GM23338 (cell line): ENCODE data around the gene SMOC2. TPM values are rescaled to one million over a fixed set of nuclear protein-coding genes. Genes with fewer than 3 reads are reported as not detected.

Experiments
- ATAC-seq: fragments of 200-7000 bp; cut with Tn5 transposase; 3 replicates; pipeline ENCODE4 v1.9.1; 2020
- DNase-seq: peaks from one replicate; pipeline ENCODE4 v3.0.0-alpha.2; 2015; ENCODE audit warnings: low spot score
- H2AFZ ChIP-seq: fragments of 200-600 bp; sonication (generic); 2 replicates; pipeline ENCODE4 v1.8.0; 2016; ENCODE audit warnings: antibody characterized with exemption, mild to moderate bottlenecking, moderate library complexity
- H3F3A ChIP-seq: fragments of 200-600 bp; sonication (generic); replicated peaks from 2 replicates; pipeline ENCODE4 v1.8.0; 2017; ENCODE audit warnings: antibody characterized with exemption, mixed run types, low read depth
- H3K27ac ChIP-seq: fragments of 200-600 bp; sonication (generic); 2 replicates; pipeline ENCODE4 v1.6.1; 2016; ENCODE audit warnings: low read depth
- H3K27me3 ChIP-seq: fragments of 200-600 bp; sonication (generic); 2 replicates; pipeline ENCODE4 v1.8.0; 2016; ENCODE audit warnings: mild to moderate bottlenecking, mixed run types, moderate library complexity; ENCODE audit not compliant: insufficient read depth
- H3K36me3 ChIP-seq: fragments of 200-600 bp; sonication (generic); 2 replicates; pipeline ENCODE4 v1.8.0; 2016; ENCODE audit warnings: mild to moderate bottlenecking; ENCODE audit not compliant: insufficient read depth
- H3K4me1 ChIP-seq: fragments of 200-600 bp; sonication (generic); 2 replicates; pipeline ENCODE4 v1.8.0; 2016; ENCODE audit warnings: mild to moderate bottlenecking, moderate library complexity; ENCODE audit not compliant: insufficient read depth
- H3K4me2 ChIP-seq: fragments of 200-600 bp; sonication (generic); 2 replicates; pipeline ENCODE4 v1.7.1; 2017; ENCODE audit warnings: mixed run types
- H3K4me3 ChIP-seq: fragments of 200-600 bp; sonication (generic); 2 replicates; pipeline ENCODE4 v1.6.1; 2016; ENCODE audit warnings: mixed run types
- H3K79me2 ChIP-seq: fragments of 200-600 bp; sonication (generic); replicated peaks from 2 replicates; pipeline ENCODE4 v1.8.0; 2017; ENCODE audit warnings: mild to moderate bottlenecking; ENCODE audit not compliant: insufficient read depth
- H3K9me2 ChIP-seq: fragments of 200-600 bp; sonication (generic); 2 replicates; pipeline ENCODE4 v1.8.0; 2017; ENCODE audit not compliant: insufficient read depth
- H4K20me1 ChIP-seq: fragments of 200-600 bp; sonication (generic); replicated peaks from 2 replicates; pipeline ENCODE4 v1.8.0; 2017; ENCODE audit warnings: mild to moderate bottlenecking; ENCODE audit not compliant: insufficient read depth
- H3K27ac Mint-ChIP-seq: 2 replicates; pipeline ENCODE4 v1.8.0; 2020; ENCODE audit warnings: inconsistent platforms, mild to moderate bottlenecking, moderate library complexity, mixed read lengths
- H3K27me3 Mint-ChIP-seq: 3 replicates; pipeline ENCODE4 v1.8.0; 2022; ENCODE audit warnings: low read depth, mild to moderate bottlenecking, moderate library complexity, mixed read lengths, inconsistent platforms; ENCODE audit not compliant: insufficient read depth, poor library complexity
- H3K36me3 Mint-ChIP-seq: 3 replicates; pipeline ENCODE4 v1.8.0; 2021; ENCODE audit warnings: low read depth, mild to moderate bottlenecking, inconsistent platforms, moderate library complexity, mixed read lengths
- H3K4me1 Mint-ChIP-seq: 3 replicates; pipeline ENCODE4 v1.8.0; 2020; ENCODE audit warnings: mild to moderate bottlenecking, inconsistent platforms, mixed read lengths
- H3K4me3 Mint-ChIP-seq: 3 replicates; pipeline ENCODE4 v1.8.0; 2021; ENCODE audit warnings: moderate library complexity, mild to moderate bottlenecking, inconsistent platforms, mixed read lengths
- H3K9me3 Mint-ChIP-seq: 3 replicates; pipeline ENCODE4 v1.8.0; 2020; ENCODE audit warnings: moderate library complexity, mild to moderate bottlenecking, inconsistent platforms, mixed read lengths
- CREB1 ChIP-seq: fragments of 250-450 bp; sonication (Bioruptor Pico); IDR thresholded peaks from 2 replicates; pipeline ENCODE4 v1.5.0; 2020; ENCODE audit warnings: low read depth, mild to moderate bottlenecking, moderate library complexity
- JUNB ChIP-seq: IDR thresholded peaks from one replicate; pipeline ENCODE4 v1.6.1; 2016; ENCODE audit warnings: antibody characterized with exemption; ENCODE audit not compliant: unreplicated experiment
- POLR2AphosphoS5 ChIP-seq: IDR thresholded peaks from 2 replicates; pipeline ENCODE4 v1.6.1; 2016; ENCODE audit warnings: antibody characterized with exemption, low read depth
- ZNF114 ChIP-seq: fragments of 250-450 bp; sonication (Bioruptor Pico); IDR thresholded peaks from 2 replicates; pipeline ENCODE4 v1.5.0; 2020; ENCODE audit warnings: mild to moderate bottlenecking, moderate library complexity
- ZNF331 ChIP-seq: fragments of 250-450 bp; sonication (Bioruptor Pico); IDR thresholded peaks from 2 replicates; pipeline ENCODE4 v1.5.0; 2020; ENCODE audit warnings: low read depth, mild to moderate bottlenecking, moderate library complexity
- polyA plus RNA-seq: library from polyadenylated mRNA; unstranded; fragments of >200 nt; fragmentation: Nextera tagmentation; extraction: Ambion mirVana; gene quantifications from 2 replicates; pipeline ENCODE4 v1.2.1, GENCODE V29; 2016
- total RNA-seq: library from RNA; depleted of rRNA; stranded (reverse); fragments of >200 nt; shearing (Covaris generic); gene quantifications from 2 replicates; pipeline ENCODE4 v1.2.3, GENCODE V29; 2014
- TF ChIP-seq, protein P1 (sequence below), 2 experiments: fragments of 200-600 bp in 1 of 2; sonication (generic) in 1 of 2; conservative IDR thresholded peaks; 2 replicates each; pipeline versions ENCODE4 v1.5.1 to v1.6.1; 2016 to 2017; ENCODE audit warnings: antibody characterized with exemption in 2 of 2, low read depth in 2 of 2, mild to moderate bottlenecking in 2 of 2, moderate library complexity in 1 of 2
- TF ChIP-seq, protein P2 (sequence below): fragments of 250-450 bp; sonication (Bioruptor Pico); IDR thresholded peaks from 2 replicates; pipeline ENCODE4 v1.5.0; 2020; ENCODE audit warnings: mild to moderate bottlenecking, moderate library complexity
- TF ChIP-seq, protein P3 (sequence below): IDR thresholded peaks from 2 replicates; pipeline ENCODE4 v1.6.1; 2016; ENCODE audit warnings: antibody characterized with exemption

Gene SMOC2
- total and polyA plus RNA-seq, 2 experiments from 2014 or later: 4.3 to 6.5 TPM

DNA sequence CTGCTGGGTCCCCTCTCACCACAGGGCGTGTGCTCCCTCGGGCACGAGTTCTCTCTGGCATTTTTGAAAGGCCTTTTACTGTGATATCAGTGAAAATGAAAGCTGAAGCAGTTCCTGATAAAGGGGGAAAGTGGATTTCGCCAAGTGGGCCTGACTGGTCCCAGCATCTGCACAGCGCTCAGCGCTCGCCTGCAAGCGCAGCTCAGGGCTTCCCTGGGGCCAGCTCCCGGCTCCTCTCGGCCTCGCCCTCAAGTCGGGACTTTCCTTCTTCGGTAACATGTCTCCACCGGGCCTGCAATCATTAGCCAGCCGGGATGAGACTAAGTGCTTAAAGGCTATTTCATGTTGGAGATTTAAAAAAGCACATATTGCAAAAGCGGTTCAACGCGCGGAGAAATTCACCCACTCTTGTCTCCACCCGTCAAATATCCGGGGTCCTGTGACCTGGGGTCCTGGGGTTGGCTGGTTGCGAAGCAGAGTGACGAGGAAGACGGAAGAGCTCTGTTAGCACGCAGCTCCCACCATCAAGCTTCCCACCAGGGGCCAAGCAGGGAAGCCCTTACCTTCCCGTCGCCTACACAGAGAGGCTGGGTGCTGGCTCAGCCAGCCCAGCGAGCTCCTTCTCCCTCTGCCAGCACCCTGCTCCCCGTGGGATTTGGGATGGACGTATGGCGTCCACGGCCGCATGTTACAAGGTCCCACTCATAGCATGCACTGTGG is 114.1 kb downstream of the SMOC2 start (continued):
- TF ChIP-seq, protein P1, sequence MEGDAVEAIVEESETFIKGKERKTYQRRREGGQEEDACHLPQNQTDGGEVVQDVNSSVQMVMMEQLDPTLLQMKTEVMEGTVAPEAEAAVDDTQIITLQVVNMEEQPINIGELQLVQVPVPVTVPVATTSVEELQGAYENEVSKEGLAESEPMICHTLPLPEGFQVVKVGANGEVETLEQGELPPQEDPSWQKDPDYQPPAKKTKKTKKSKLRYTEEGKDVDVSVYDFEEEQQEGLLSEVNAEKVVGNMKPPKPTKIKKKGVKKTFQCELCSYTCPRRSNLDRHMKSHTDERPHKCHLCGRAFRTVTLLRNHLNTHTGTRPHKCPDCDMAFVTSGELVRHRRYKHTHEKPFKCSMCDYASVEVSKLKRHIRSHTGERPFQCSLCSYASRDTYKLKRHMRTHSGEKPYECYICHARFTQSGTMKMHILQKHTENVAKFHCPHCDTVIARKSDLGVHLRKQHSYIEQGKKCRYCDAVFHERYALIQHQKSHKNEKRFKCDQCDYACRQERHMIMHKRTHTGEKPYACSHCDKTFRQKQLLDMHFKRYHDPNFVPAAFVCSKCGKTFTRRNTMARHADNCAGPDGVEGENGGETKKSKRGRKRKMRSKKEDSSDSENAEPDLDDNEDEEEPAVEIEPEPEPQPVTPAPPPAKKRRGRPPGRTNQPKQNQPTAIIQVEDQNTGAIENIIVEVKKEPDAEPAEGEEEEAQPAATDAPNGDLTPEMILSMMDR (conservative IDR thresholded peaks at IDR 0.05; ENCODE audit: low read depth in 2 of 2): no peak
- TF ChIP-seq ZNF114 (CRISPR knock-in tag): no peak

DNA sequence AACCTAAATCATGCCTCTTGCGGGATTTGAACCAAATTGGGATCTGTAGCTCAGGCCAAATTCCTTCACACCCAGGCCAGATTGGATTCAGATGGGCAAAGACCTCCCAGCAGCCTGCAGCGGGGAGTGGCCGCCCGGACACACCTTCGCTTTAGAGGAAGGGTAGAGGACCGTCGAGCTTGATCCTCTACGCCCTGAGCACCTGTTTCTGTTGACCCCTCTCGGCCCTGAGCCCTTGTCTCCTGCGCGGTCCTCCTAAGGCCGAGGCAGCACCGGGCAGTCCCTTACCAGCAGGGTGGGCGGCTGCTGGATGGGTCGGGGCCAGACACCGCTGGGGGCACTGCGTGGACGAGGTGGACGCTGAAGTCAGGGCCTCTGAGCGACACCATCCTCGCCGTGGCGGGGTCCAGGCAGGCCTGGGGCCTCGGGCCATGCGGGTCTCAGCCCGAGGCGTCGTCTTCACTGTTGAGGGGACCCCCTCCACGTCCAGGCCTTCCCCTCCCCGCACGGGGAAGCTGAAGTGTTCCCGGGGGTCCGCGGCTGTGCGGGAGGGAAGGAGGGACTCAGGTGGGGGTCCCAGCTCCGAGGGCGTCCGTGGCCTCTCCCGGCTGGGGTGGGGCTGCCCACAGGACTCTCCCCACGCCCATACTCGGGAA is 114.8 kb downstream of the SMOC2 start:
- Mint-ChIP-seq H3K4me3 (no peak overlapping the region), H3K9me3 (no peaks in the 10 kb centered on the region), H3K36me3 (no peaks in the 10 kb centered on the region), H3K27ac (no peak overlapping the region), H3K27me3 (no peaks in the 10 kb centered on the region), H3K4me1 (no peaks in the 10 kb centered on the region)
- Histone ChIP-seq H3K4me3 (no peak overlapping the region), H3K36me3 (no peaks in the 10 kb centered on the region), H3K4me2 (no peak overlapping the region), H3K9me2 (no peaks in the 10 kb centered on the region), H2AFZ (no peak overlapping the region), H3K79me2 (no peaks in the 10 kb centered on the region), H3K27ac (no peak overlapping the region), H4K20me1 (no peaks in the 10 kb centered on the region), H3K27me3 (no peaks in the 10 kb centered on the region), H3K4me1 (no peaks in the 10 kb centered on the region), H3F3A (no peaks in the 10 kb centered on the region)
- ATAC-seq (no peak), DNase-seq (no peak)
- TF ChIP-seq ZNF331 (CRISPR knock-in tag) (no peak), POLR2AphosphoS5 (no peak), JUNB (no peak), CREB1 (CRISPR knock-in tag) (no peak)
- TF ChIP-seq, protein P2, sequence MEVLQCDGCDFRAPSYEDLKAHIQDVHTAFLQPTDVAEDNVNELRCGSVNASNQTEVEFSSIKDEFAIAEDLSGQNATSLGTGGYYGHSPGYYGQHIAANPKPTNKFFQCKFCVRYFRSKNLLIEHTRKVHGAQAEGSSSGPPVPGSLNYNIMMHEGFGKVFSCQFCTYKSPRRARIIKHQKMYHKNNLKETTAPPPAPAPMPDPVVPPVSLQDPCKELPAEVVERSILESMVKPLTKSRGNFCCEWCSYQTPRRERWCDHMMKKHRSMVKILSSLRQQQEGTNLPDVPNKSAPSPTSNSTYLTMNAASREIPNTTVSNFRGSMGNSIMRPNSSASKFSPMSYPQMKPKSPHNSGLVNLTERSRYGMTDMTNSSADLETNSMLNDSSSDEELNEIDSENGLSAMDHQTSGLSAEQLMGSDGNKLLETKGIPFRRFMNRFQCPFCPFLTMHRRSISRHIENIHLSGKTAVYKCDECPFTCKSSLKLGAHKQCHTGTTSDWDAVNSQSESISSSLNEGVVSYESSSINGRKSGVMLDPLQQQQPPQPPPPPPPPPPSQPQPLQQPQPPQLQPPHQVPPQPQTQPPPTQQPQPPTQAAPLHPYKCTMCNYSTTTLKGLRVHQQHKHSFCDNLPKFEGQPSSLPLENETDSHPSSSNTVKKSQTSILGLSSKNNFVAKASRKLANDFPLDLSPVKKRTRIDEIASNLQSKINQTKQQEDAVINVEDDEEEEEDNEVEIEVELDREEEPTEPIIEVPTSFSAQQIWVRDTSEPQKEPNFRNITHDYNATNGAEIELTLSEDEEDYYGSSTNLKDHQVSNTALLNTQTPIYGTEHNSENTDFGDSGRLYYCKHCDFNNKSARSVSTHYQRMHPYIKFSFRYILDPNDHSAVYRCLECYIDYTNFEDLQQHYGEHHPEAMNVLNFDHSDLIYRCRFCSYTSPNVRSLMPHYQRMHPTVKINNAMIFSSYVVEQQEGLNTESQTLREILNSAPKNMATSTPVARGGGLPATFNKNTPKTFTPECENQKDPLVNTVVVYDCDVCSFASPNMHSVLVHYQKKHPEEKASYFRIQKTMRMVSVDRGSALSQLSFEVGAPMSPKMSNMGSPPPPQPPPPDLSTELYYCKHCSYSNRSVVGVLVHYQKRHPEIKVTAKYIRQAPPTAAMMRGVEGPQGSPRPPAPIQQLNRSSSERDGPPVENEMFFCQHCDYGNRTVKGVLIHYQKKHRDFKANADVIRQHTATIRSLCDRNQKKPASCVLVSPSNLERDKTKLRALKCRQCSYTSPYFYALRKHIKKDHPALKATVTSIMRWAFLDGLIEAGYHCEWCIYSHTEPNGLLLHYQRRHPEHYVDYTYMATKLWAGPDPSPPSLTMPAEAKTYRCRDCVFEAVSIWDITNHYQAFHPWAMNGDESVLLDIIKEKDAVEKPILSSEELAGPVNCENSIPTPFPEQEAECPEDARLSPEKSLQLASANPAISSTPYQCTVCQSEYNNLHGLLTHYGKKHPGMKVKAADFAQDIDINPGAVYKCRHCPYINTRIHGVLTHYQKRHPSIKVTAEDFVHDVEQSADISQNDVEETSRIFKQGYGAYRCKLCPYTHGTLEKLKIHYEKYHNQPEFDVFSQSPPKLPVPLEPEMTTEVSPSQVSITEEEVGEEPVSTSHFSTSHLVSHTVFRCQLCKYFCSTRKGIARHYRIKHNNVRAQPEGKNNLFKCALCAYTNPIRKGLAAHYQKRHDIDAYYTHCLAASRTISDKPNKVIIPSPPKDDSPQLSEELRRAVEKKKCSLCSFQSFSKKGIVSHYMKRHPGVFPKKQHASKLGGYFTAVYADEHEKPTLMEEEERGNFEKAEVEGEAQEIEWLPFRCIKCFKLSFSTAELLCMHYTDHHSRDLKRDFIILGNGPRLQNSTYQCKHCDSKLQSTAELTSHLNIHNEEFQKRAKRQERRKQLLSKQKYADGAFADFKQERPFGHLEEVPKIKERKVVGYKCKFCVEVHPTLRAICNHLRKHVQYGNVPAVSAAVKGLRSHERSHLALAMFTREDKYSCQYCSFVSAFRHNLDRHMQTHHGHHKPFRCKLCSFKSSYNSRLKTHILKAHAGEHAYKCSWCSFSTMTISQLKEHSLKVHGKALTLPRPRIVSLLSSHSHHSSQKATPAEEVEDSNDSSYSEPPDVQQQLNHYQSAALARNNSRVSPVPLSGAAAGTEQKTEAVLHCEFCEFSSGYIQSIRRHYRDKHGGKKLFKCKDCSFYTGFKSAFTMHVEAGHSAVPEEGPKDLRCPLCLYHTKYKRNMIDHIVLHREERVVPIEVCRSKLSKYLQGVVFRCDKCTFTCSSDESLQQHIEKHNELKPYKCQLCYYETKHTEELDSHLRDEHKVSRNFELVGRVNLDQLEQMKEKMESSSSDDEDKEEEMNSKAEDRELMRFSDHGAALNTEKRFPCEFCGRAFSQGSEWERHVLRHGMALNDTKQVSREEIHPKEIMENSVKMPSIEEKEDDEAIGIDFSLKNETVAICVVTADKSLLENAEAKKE (CRISPR knock-in tag): no peak
- TF ChIP-seq, protein P1 (conservative IDR thresholded peaks at IDR 0.05; ENCODE audit: low read depth in 2 of 2): no peak
- TF ChIP-seq, protein P3, sequence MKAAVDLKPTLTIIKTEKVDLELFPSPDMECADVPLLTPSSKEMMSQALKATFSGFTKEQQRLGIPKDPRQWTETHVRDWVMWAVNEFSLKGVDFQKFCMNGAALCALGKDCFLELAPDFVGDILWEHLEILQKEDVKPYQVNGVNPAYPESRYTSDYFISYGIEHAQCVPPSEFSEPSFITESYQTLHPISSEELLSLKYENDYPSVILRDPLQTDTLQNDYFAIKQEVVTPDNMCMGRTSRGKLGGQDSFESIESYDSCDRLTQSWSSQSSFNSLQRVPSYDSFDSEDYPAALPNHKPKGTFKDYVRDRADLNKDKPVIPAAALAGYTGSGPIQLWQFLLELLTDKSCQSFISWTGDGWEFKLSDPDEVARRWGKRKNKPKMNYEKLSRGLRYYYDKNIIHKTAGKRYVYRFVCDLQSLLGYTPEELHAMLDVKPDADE: no peak
